ENCODE measurements around the gene PLCH1. TPM values are rescaled to one million over a fixed set of nuclear protein-coding genes. Genes with fewer than 3 reads are reported as not detected.

Gene PLCH1, protein sequence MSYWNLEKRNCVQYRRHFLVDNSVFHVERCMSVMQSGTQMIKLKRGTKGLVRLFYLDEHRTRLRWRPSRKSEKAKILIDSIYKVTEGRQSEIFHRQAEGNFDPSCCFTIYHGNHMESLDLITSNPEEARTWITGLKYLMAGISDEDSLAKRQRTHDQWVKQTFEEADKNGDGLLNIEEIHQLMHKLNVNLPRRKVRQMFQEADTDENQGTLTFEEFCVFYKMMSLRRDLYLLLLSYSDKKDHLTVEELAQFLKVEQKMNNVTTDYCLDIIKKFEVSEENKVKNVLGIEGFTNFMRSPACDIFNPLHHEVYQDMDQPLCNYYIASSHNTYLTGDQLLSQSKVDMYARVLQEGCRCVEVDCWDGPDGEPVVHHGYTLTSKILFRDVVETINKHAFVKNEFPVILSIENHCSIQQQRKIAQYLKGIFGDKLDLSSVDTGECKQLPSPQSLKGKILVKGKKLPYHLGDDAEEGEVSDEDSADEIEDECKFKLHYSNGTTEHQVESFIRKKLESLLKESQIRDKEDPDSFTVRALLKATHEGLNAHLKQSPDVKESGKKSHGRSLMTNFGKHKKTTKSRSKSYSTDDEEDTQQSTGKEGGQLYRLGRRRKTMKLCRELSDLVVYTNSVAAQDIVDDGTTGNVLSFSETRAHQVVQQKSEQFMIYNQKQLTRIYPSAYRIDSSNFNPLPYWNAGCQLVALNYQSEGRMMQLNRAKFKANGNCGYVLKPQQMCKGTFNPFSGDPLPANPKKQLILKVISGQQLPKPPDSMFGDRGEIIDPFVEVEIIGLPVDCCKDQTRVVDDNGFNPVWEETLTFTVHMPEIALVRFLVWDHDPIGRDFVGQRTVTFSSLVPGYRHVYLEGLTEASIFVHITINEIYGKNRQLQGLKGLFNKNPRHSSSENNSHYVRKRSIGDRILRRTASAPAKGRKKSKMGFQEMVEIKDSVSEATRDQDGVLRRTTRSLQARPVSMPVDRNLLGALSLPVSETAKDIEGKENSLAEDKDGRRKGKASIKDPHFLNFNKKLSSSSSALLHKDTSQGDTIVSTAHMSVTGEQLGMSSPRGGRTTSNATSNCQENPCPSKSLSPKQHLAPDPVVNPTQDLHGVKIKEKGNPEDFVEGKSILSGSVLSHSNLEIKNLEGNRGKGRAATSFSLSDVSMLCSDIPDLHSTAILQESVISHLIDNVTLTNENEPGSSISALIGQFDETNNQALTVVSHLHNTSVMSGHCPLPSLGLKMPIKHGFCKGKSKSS (N-terminal part only)
- total RNA-seq, result 10 to 100 TPM; 23.2 to 29.3 TPM
- polyA plus RNA-seq (ENCODE audit: insufficient read depth, low read depth, low replicate concordance), result 32.1 TPM
- long read RNA-seq, donor 1, result 0 reads
- long read RNA-seq, donor 2, result 0 reads

GRCh38 chr3:155744626-155745324 is at the start of gene PLCH1:
TSS of gene PLCH1 (minus strand) at chr3:155745071. CDS start at chr3:155704224, 40,847 bp downstream.
- Histone ChIP-seq H3K9me3 (no peaks in the 10 kb centered on the region), H3K36me3 (ENCODE audit: low read depth, missing control alignments) (no peaks in the 10 kb centered on the region), H3K27me3 (no peaks in the 10 kb centered on the region), H3K4me3 (peak within 1 kb of the TSS; percentile 61 to 69), H3K4me1 (no peaks in the 10 kb centered on the region), H3K27ac (no peak within 1 kb of the TSS)
- intact Hi-C loops (cut with DNase I; ENCODE audit: low total_unique reads), result no loop called here
- TF ChIP-seq POLR2A (IDR thresholded peaks at IDR 0.05) (no peak), CTCF (IDR thresholded peaks at IDR 0.05) (no peak)
- peak; percentile 74 for DNase-seq
- WGBS, 2 donors, result 2% methylated on average over 20 to 33 of the region's 33 CpGs

DNA sequence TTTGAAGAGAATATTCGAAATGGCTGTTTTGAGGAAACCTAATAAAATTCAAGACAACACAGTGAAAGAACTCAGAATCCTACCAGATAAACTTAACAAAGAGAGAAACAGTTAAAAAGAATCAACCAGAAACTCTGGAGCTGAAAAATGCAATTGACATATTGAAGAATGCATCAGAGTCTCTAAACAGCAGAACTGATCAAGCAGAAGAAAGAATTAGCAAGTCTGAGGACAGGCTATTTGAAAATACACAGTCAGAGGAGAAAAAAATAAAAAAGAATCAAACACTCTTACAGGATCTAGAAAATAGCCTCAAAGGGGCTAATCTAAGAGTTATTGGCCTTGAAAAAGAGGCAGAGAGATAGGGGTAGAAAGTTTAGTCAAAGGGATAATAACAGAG is 47.7 kb upstream of the PLCH1 start:
- no peak for DNase-seq
- no peaks in the 10 kb centered on the region for H3K9me3 ChIP-seq
- no peak overlapping the region for H3K4me3 ChIP-seq
- WGBS, 2 donors, result 83 to 94% methylated on average over 1 of the region's 1 CpG
- no peaks in the 10 kb centered on the region for H3K4me1 ChIP-seq
- intact Hi-C loops (cut with DNase I; ENCODE audit: low total_unique reads), result no loop called here
- no peaks in the 10 kb centered on the region for H3K27me3 ChIP-seq
- H3K36me3 ChIP-seq (ENCODE audit: low read depth, missing control alignments), result no peaks in the 10 kb centered on the region
- no peak overlapping the region for H3K27ac ChIP-seq
- no peak for TF ChIP-seq POLR2A (IDR thresholded peaks at IDR 0.05)
- TF ChIP-seq CTCF (IDR thresholded peaks at IDR 0.05), result no peak

GRCh38 chr3:155791190-155791589 is 46.3 kb upstream of the PLCH1 start:
- no peaks in the 10 kb centered on the region for H3K4me1 ChIP-seq
- WGBS, 2 donors, result 100% methylated on average over 2 of the region's 2 CpGs
- no peak overlapping the region for H3K27ac ChIP-seq
- no peaks in the 10 kb centered on the region for H3K36me3 ChIP-seq (ENCODE audit: low read depth, missing control alignments)
- no peaks in the 10 kb centered on the region for H3K9me3 ChIP-seq
- no peak for DNase-seq
- H3K4me3 ChIP-seq, result no peak overlapping the region
- TF ChIP-seq CTCF (IDR thresholded peaks at IDR 0.05) (no peak), POLR2A (IDR thresholded peaks at IDR 0.05) (no peak)
- intact Hi-C loops (cut with DNase I; ENCODE audit: low total_unique reads), result no loop called here
- H3K27me3 ChIP-seq, result no peaks in the 10 kb centered on the region

DNA sequence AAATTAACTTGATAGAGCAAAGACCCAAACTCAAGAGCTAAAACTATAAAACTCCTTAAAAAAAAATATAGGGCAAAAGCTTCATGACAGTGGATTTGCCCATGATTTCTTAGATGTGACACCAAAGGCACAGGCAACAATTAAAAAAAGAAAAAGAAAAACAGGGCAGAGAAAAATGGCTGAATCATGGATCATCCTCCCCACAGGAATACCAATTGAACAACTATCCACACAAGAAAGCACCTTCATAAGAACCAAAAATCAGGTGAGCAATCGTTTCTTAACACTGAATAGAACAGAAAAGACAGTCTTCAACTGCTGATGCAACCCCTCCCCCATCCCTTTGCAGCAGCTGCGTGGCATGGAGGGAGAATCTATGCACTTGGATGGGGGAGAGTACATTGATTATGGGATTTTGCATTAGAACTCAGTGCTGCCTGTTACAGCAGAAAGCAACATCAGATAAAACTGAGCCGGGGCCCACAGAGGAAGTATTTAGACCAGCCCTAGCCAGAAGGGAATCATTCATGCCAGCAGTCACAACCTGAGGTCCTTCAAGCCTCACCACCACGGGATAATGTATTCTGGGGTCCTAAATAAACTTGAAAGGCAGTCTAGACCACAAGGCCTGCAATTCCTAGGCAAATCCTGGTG is 45.5 kb upstream of the PLCH1 start:
- H3K4me3 ChIP-seq, result no peak overlapping the region
- H3K27me3 ChIP-seq, result no peaks in the 10 kb centered on the region
- H3K27ac ChIP-seq, result no peak overlapping the region
- 72 to 79% methylated on average over 4 of the region's 4 CpGs for WGBS, 2 donors
- no peaks in the 10 kb centered on the region for H3K9me3 ChIP-seq
- intact Hi-C loops (cut with DNase I; ENCODE audit: low total_unique reads), result no loop called here
- no peaks in the 10 kb centered on the region for H3K36me3 ChIP-seq (ENCODE audit: low read depth, missing control alignments)
- no peaks in the 10 kb centered on the region for H3K4me1 ChIP-seq
- TF ChIP-seq CTCF (IDR thresholded peaks at IDR 0.05), result no peak
- TF ChIP-seq POLR2A (IDR thresholded peaks at IDR 0.05), result no peak
- DNase-seq, result no peak
